Lung (tissue), 12 donors: ENCODE results near the gene ROBO1. TPM values are rescaled to one million over a fixed set of nuclear protein-coding genes. Genes with fewer than 3 reads are reported as not detected.

Experiments
- ATAC-seq: fragments of 200-7000 bp; cut with Tn5 transposase; one replicate; pipeline ENCODE4 v1.9.1; 2020; ENCODE audit warnings: moderate number of reproducible peaks; ENCODE audit not compliant: insufficient read depth, low FRiP score
- DNase-seq, 3 donors: peaks; one replicate each; pipeline ENCODE4 v3.0.0-alpha.2; 2013 to 2017
- H3K27ac ChIP-seq, 2 donors: one replicate each; pipeline ENCODE4 v1.5.1; 2013; ENCODE audit warnings: mild to moderate bottlenecking in 2 of 2, moderate library complexity in 2 of 2, control low read depth in 1 of 2, inconsistent platforms in 1 of 2, low read depth in 1 of 2, low read length in 1 of 2
- H3K27me3 ChIP-seq, 3 donors: one replicate each; pipeline ENCODE4 v1.5.1; 2013; ENCODE audit warnings: low read length in 2 of 3; ENCODE audit not compliant: control insufficient read depth in 3 of 3, insufficient read depth in 3 of 3
- H3K36me3 ChIP-seq, 4 donors: one replicate each; pipeline ENCODE4 v1.5.1; 2013; ENCODE audit warnings: low read length in 4 of 4, mild to moderate bottlenecking in 1 of 4, moderate library complexity in 1 of 4; ENCODE audit not compliant: control insufficient read depth in 4 of 4, insufficient read depth in 4 of 4
- H3K4me1 ChIP-seq, 5 donors: one replicate each; pipeline ENCODE4 v1.5.1; 2013; ENCODE audit warnings: low read length in 5 of 5, mild to moderate bottlenecking in 2 of 5, moderate library complexity in 1 of 5; ENCODE audit not compliant: control insufficient read depth in 5 of 5, insufficient read depth in 5 of 5
- H3K4me3 ChIP-seq: one replicate; pipeline ENCODE4 v1.5.1; 2013; ENCODE audit warnings: mild to moderate bottlenecking, control low read depth, moderate library complexity
- H3K9ac ChIP-seq, 2 donors: one replicate each; pipeline ENCODE4 v1.5.1; 2013; ENCODE audit warnings: low read length in 2 of 2, control low read depth in 1 of 2; ENCODE audit not compliant: insufficient read depth in 1 of 2
- H3K9me3 ChIP-seq, 4 donors: one replicate each; pipeline ENCODE4 v1.5.1; 2013; ENCODE audit warnings: low read length in 3 of 4, mild to moderate bottlenecking in 1 of 4, moderate library complexity in 1 of 4; ENCODE audit not compliant: control insufficient read depth in 4 of 4, insufficient read depth in 3 of 4
- CTCF ChIP-seq: IDR thresholded peaks from 2 replicates; pipeline ENCODE4 v1.5.1; 2012; ENCODE audit warnings: mild to moderate bottlenecking; ENCODE audit errors: control extremely low read depth, extremely low read depth
- WGBS, 2 donors: extraction: QIAGEN DNeasy Blood & Tissue Kit; methylation state at CpG; one replicate each; pipeline ENCODE4 v1.1.7; 2013; 5-methylcytosine and 5-hydroxymethylcytosine counted together
- polyA plus RNA-seq, 2 donors: library from polyadenylated mRNA; stranded (reverse); fragments of 200-250 nt; gene quantifications; one replicate each; pipeline ENCODE4 v1.2.1, GENCODE V29; 2013
- total RNA-seq, 2 donors: library from RNA; depleted of rRNA in 1 of 2; stranded (reverse); fragments of >200 nt in 1 of 2; gene quantifications; one replicate each; pipeline ENCODE4 v1.2.1, GENCODE V29; 2014 to 2021
- donor health status: control.
- donor health status: control.
- donor health status: Bipolar disorder and iron deficiency.
- donor health status: healthy.
- donor health status: DM: yes; HTN: yes; CAD: no.

ROBO1 gene
- total and polyA plus RNA-seq, 4 donors = 2.6 to 72.6 (median 15.7) TPM

GRCh38 chr3:78856164-78856563, 911.6 kb downstream of the ROBO1 start:
- Histone ChIP-seq H3K4me1 (peaks cover 0 to 6% (median 2%) of the 10 kb centered on the region in 5 donors), H3K9me3 (no peaks in the 10 kb centered on the region), H3K9ac (no peak overlapping the region), H3K27me3 (no peaks in the 10 kb centered on the region), H3K27ac (no peak overlapping the region), H3K36me3 (peaks cover 0 to 2% (median 0%) of the 10 kb centered on the region in 4 donors), H3K4me3 (no peak overlapping the region)
- no peak for ATAC-seq
- no peak for TF ChIP-seq CTCF
- WGBS, 2 donors = 73 to 83% methylated on average over 2 of the region's 2 CpGs
- DNase-seq = no peak

- Histone ChIP-seq H3K27ac (no peak overlapping the region), H3K4me1 (peaks cover 0 to 6% (median 2%) of the 10 kb centered on the region in 5 donors), H3K36me3 (peaks cover 0 to 2% (median 0%) of the 10 kb centered on the region in 4 donors), H3K9me3 (no peaks in the 10 kb centered on the region), H3K9ac (no peak overlapping the region), H3K4me3 (no peak overlapping the region), H3K27me3 (no peaks in the 10 kb centered on the region)
- WGBS, 2 donors = 89% methylated on average over 5 of the region's 5 CpGs
- TF ChIP-seq CTCF = no peak
- no peak for DNase-seq
- no peak for ATAC-seq
Observed at GRCh38 chr3:78855190-78855589, 912.6 kb downstream of the ROBO1 start.

- no peaks in the 10 kb centered on the region for H3K9me3 ChIP-seq
- no peak overlapping the region for H3K27ac ChIP-seq
- WGBS, 2 donors = 74 to 81% methylated on average over 7 of the region's 7 CpGs
- H3K4me3 ChIP-seq = no peak overlapping the region
- TF ChIP-seq CTCF = no peak
- H3K9ac ChIP-seq = no peak overlapping the region
- DNase-seq (no peak), ATAC-seq (no peak)
- peaks cover 0 to 23% (median 16%) of the 10 kb centered on the region in 5 donors for H3K4me1 ChIP-seq
- peaks cover 0 to under 1% (median 0%) of the 10 kb centered on the region in 4 donors for H3K36me3 ChIP-seq
- no peaks in the 10 kb centered on the region for H3K27me3 ChIP-seq
Observed at GRCh38 chr3:78848392-78849288, 919.2 kb downstream of the ROBO1 start.
